Globus pallidus (tissue), 1 donor: ENCODE results near the gene STARD3NL.
"Not testable (repeated sequence)": the region's sequence is repeated elsewhere in the genome, so short reads cannot be mapped to it uniquely, and the experiment has no call there.

Experiments
- DNase-seq: peaks from one replicate; pipeline ENCODE4 v3.0.0-alpha.2; 2015; ENCODE audit warnings: low spot score

The STARD3NL gene

GRCh38 chr7:38178004-38178694 lies at the start of gene STARD3NL:
Gene STARD3NL, plus strand, starts transcription at chr7:38178245. Its CDS starts 29,260 bp downstream, at chr7:38207505.
- DNase-seq = peak; percentile 99

- DNase-seq = no peak
Observed at GRCh38 chr7:38129162-38129561, 48.9 kb upstream of the STARD3NL start.

GRCh38 chr7:38129579-38129978 lies 48.5 kb upstream of the STARD3NL start:
- DNase-seq = no peak

GRCh38 chr7:38138171-38138570 lies 39.9 kb upstream of the STARD3NL start:
- no peak for DNase-seq

GRCh38 chr7:38141187-38141586 lies 36.9 kb upstream of the STARD3NL start:
- DNase-seq = no peak

GRCh38 chr7:38142736-38143135 lies 35.3 kb upstream of the STARD3NL start:
- DNase-seq = no peak

- no peak for DNase-seq
Observed at GRCh38 chr7:38147005-38147404, 31.0 kb upstream of the STARD3NL start.

- no peak for DNase-seq
Observed at GRCh38 chr7:38151556-38151955, 26.5 kb upstream of the STARD3NL start.

- DNase-seq = no peak
Observed at GRCh38 chr7:38153515-38153914, 24.5 kb upstream of the STARD3NL start.

- no peak for DNase-seq
Observed at GRCh38 chr7:38154278-38154677, 23.8 kb upstream of the STARD3NL start.

- no peak for DNase-seq
Observed at GRCh38 chr7:38160003-38160571, 18.0 kb upstream of the STARD3NL start.

GRCh38 chr7:38162036-38162435 lies 16.0 kb upstream of the STARD3NL start:
- no peak for DNase-seq

- DNase-seq = no peak
Observed at GRCh38 chr7:38163671-38164070, 14.4 kb upstream of the STARD3NL start.

- no peak for DNase-seq
Observed at GRCh38 chr7:38168890-38169570, 9.0 kb upstream of the STARD3NL start.

GRCh38 chr7:38169847-38170246 lies 8.2 kb upstream of the STARD3NL start:
- no peak for DNase-seq

GRCh38 chr7:38171623-38172391 lies 6.2 kb upstream of the STARD3NL start:
- no peak for DNase-seq

GRCh38 chr7:38175547-38175946 lies 2.5 kb upstream of the STARD3NL start:
- DNase-seq = not testable (repeated sequence)

GRCh38 chr7:38177621-38178003 lies 433 bp upstream of the STARD3NL start:
- no peak for DNase-seq

GRCh38 chr7:38178695-38179344 lies 775 bp downstream of the STARD3NL start:
- no peak for DNase-seq

GRCh38 chr7:38179776-38180226 lies 1.8 kb downstream of the STARD3NL start:
- no peak for DNase-seq

GRCh38 chr7:38181111-38181510 lies 3.1 kb downstream of the STARD3NL start:
- DNase-seq = no peak

- no peak for DNase-seq
Observed at GRCh38 chr7:38182450-38182849, 4.4 kb downstream of the STARD3NL start.
